A549 (cell line): ENCODE data around the gene TMEM161A. TPM values are rescaled to one million over a fixed set of nuclear protein-coding genes. Genes with fewer than 3 reads are reported as not detected.

Experiments
- ATAC-seq, 2 experiments: fragments of 200-7000 bp in 1 of 2; fragments of >200 bp in 1 of 2; cut with Nextera tagmentation in 1 of 2; cut with Tn5 transposase in 1 of 2; 3 replicates each; pipeline versions ENCODE4 v1.8.0 to v1.9.1; 2018 to 2020; ENCODE audit warnings: mild to moderate bottlenecking in 1 of 2, moderate library complexity in 1 of 2
- CTCF ChIA-PET: fragments of 300-600 bp; sonication (Branson Sonifier 250); formaldehyde crosslinking; extraction: SDS; loops from one replicate; lab custom pipeline; 2021; ENCODE audit warnings: antibody characterized with exemption, inconsistent platforms; lab: Yijun Ruan, JAX
- POLR2A ChIA-PET: fragments of 350-600 bp; formaldehyde crosslinking; extraction: SDS; loops from one replicate; lab custom pipeline; 2021; ENCODE audit warnings: antibody characterized with exemption, inconsistent platforms; lab: Yijun Ruan, JAX
- DNase-seq, 2 experiments: peaks; one replicate each; pipeline versions ENCODE4 v3.0.0 to v3.0.0-alpha.2; 2011 to 2016; ENCODE audit warnings: low read depth in 1 of 2, low spot score in 1 of 2
- FAIRE-seq: peaks from 2 replicates; lab custom pipeline; 2011; peaks lifted over from hg19 to GRCh38; lab: Jason Lieb, UNC
- H3K27ac ChIP-seq, 2 experiments: fragments of >200 bp; sonication (Bioruptor Twin); formaldehyde crosslinking; 3 replicates each; pipeline ENCODE4 v1.5.1; 2016 to 2017
- H3K4me1 ChIP-seq: fragments of >200 bp; sonication (Bioruptor Twin); formaldehyde crosslinking; 3 replicates; pipeline ENCODE4 v1.6.1; 2016
- H3K4me2 ChIP-seq: fragments of >200 bp; sonication (Bioruptor Twin); formaldehyde crosslinking; 3 replicates; pipeline ENCODE4 v1.6.1; 2016
- H3K4me3 ChIP-seq: fragments of >200 bp; sonication (Bioruptor Twin); formaldehyde crosslinking; 3 replicates; pipeline ENCODE4 v1.5.1; 2016
- H3K9me3 ChIP-seq: fragments of >200 bp; sonication (Bioruptor Twin); formaldehyde crosslinking; 3 replicates; pipeline ENCODE4 v1.6.1; 2016
- BHLHE40 ChIP-seq: IDR thresholded peaks from 2 replicates; pipeline ENCODE4 v1.6.1; 2012; ENCODE audit warnings: low read depth, low read length, inconsistent platforms
- CBX2 ChIP-seq: fragments of 200-600 bp; sonication (generic); IDR thresholded peaks from 2 replicates; pipeline ENCODE4 v1.6.1; 2016; ENCODE audit warnings: low read depth, mild to moderate bottlenecking, borderline replicate concordance
- CEBPB ChIP-seq, 2 experiments: fragments of >200 bp in 1 of 2; sonication (Bioruptor Twin) in 1 of 2; formaldehyde crosslinking in 1 of 2; IDR thresholded peaks; 2 replicates each; pipeline ENCODE4 v1.6.1; 2012 to 2016
- CHD2 ChIP-seq: fragments of 150-350 bp; IDR thresholded peaks from 2 replicates; pipeline ENCODE4 v1.6.1; 2014; ENCODE audit warnings: low read length; ENCODE audit not compliant: partially characterized antibody
- CHD4 ChIP-seq: fragments of 200-600 bp; sonication (generic); IDR thresholded peaks from 2 replicates; pipeline ENCODE4 v1.6.1; 2016; ENCODE audit warnings: antibody characterized with exemption, mild to moderate bottlenecking, borderline replicate concordance
- CTCF ChIP-seq: fragments of >200 bp; sonication (Bioruptor Twin); formaldehyde crosslinking; IDR thresholded peaks from 3 replicates; pipeline ENCODE4 v1.5.1; 2016
- EHMT2 ChIP-seq: fragments of 200-600 bp; sonication (generic); IDR thresholded peaks from 2 replicates; pipeline ENCODE4 v1.6.1; 2016; ENCODE audit warnings: antibody characterized with exemption, low read depth, mild to moderate bottlenecking, moderate library complexity
- EP300 ChIP-seq, 2 experiments: fragments of >200 bp; sonication (Bioruptor Twin); formaldehyde crosslinking; IDR thresholded peaks; 2 replicates in 1 of 2; 3 replicates in 1 of 2; pipeline ENCODE4 v1.6.1; 2016 to 2017
- FOSB ChIP-seq: fragments of 250-450 bp; sonication (Bioruptor Pico); IDR thresholded peaks from 2 replicates; pipeline ENCODE4 v1.5.0; 2020; ENCODE audit warnings: mild to moderate bottlenecking, moderate library complexity
- FOSL2 ChIP-seq, 2 experiments: fragments of 450-650 bp in 1 of 2; fragments of >200 bp in 1 of 2; sonication (Bioruptor Twin) in 1 of 2; formaldehyde crosslinking; IDR thresholded peaks; 2 replicates each; pipeline versions ENCODE4 v1.5.0 to v1.6.1; 2016 to 2020; ENCODE audit warnings: mild to moderate bottlenecking in 1 of 2, moderate library complexity in 1 of 2
- HDAC2 ChIP-seq: fragments of 200-600 bp; sonication (generic); IDR thresholded peaks from 2 replicates; pipeline ENCODE4 v1.6.1; 2016
- HEYL ChIP-seq: fragments of 250-450 bp; sonication (Bioruptor Pico); IDR thresholded peaks from 2 replicates; pipeline ENCODE4 v1.8.0; 2021; ENCODE audit warnings: mild to moderate bottlenecking, moderate library complexity
- HMGXB4 ChIP-seq: fragments of 250-450 bp; sonication (Bioruptor Pico); IDR thresholded peaks from 2 replicates; pipeline ENCODE4 v1.5.0; 2021; ENCODE audit warnings: mild to moderate bottlenecking, moderate library complexity, borderline replicate concordance
- JUN ChIP-seq, 2 experiments: fragments of >200 bp; sonication (Bioruptor Twin); formaldehyde crosslinking; IDR thresholded peaks; 2 replicates in 1 of 2; 3 replicates in 1 of 2; pipeline ENCODE4 v1.6.1; 2016 to 2017
- JUNB ChIP-seq: fragments of >200 bp; sonication (Bioruptor Twin); formaldehyde crosslinking; IDR thresholded peaks from 2 replicates; pipeline ENCODE4 v1.6.1; 2016
- KDM5A ChIP-seq: fragments of 200-600 bp; sonication (generic); IDR thresholded peaks from 2 replicates; pipeline ENCODE4 v1.6.1; 2016; ENCODE audit warnings: antibody characterized with exemption, mild to moderate bottlenecking
- MAX ChIP-seq: IDR thresholded peaks from 2 replicates; pipeline ENCODE4 v1.6.1; 2012
- NPAS2 ChIP-seq: fragments of 250-450 bp; sonication (Bioruptor Pico); IDR thresholded peaks from 2 replicates; pipeline ENCODE4 v1.8.0; 2022; ENCODE audit warnings: mild to moderate bottlenecking, moderate library complexity, borderline replicate concordance
- RAD21 ChIP-seq, 2 experiments: fragments of >200 bp in 1 of 2; sonication (Bioruptor Twin) in 1 of 2; formaldehyde crosslinking in 1 of 2; IDR thresholded peaks in 1 of 2; conservative IDR thresholded peaks in 1 of 2; 2 replicates in 1 of 2; 3 replicates in 1 of 2; pipeline ENCODE4 v1.6.1; 2012 to 2018; ENCODE audit warnings: inconsistent platforms in 1 of 2
- SREBF2 ChIP-seq: fragments of 450-650 bp; IDR thresholded peaks from 2 replicates; pipeline ENCODE4 v1.6.1; 2014; ENCODE audit warnings: mild to moderate bottlenecking, moderate library complexity
- TFCP2L1 ChIP-seq: fragments of 250-450 bp; sonication (Bioruptor Pico); IDR thresholded peaks from 2 replicates; pipeline ENCODE4 v1.5.0; 2021; ENCODE audit warnings: mild to moderate bottlenecking
- TP53 ChIP-seq: fragments of 250-450 bp; sonication (Bioruptor Pico); IDR thresholded peaks from 2 replicates; pipeline ENCODE4 v1.5.0; 2021; ENCODE audit warnings: mild to moderate bottlenecking, moderate library complexity
- ZC3H11A ChIP-seq: fragments of 450-650 bp; IDR thresholded peaks from 2 replicates; pipeline ENCODE4 v1.6.1; 2014; ENCODE audit warnings: antibody characterized with exemption, mild to moderate bottlenecking
- ZFP36 ChIP-seq: fragments of 450-650 bp; IDR thresholded peaks from 2 replicates; pipeline ENCODE4 v1.6.1; 2014; ENCODE audit warnings: borderline replicate concordance; ENCODE audit not compliant: partially characterized antibody
- ZSCAN20 ChIP-seq: fragments of 250-450 bp; sonication (Bioruptor Pico); IDR thresholded peaks from 2 replicates; pipeline ENCODE4 v1.8.0; 2022; ENCODE audit warnings: mild to moderate bottlenecking, moderate library complexity
- WGBS: methylation state at CpG from one replicate; pipeline ENCODE4 v1.1.6; 2017; ENCODE audit errors: missing lambda C conversion rate; 5-methylcytosine and 5-hydroxymethylcytosine counted together
- polyA plus RNA-seq, 4 experiments: library from polyadenylated mRNA; depleted of rRNA in 3 of 4; stranded (reverse); fragments of >200 nt; fragmentation: RNase III in 1 of 4; extraction: RNeasy Plus Mini Kit Qiagen cat#74134 plus additional on column Dnase treatment in 1 of 4; gene quantifications; 2 replicates in 3 of 4; 3 replicates in 1 of 4; pipeline ENCODE4 v1.2.3, GENCODE V29; 2011 to 2017
- TF ChIP-seq, protein P1 (sequence below): fragments of 450-650 bp; IDR thresholded peaks from 2 replicates; pipeline ENCODE4 v1.6.1; 2014; ENCODE audit warnings: antibody characterized with exemption
- TF ChIP-seq, protein P2 (sequence below): IDR thresholded peaks from 2 replicates; pipeline ENCODE4 v1.6.1; 2012; ENCODE audit warnings: low read depth, borderline replicate concordance

The TMEM161A gene
- polyA plus RNA-seq, 2 of the 4 experiments (the other 2 are of a cell fraction): 19.3 to 22.1 TPM

GRCh38 chr19:19113040-19113626 lies 25.1 kb downstream of the TMEM161A start:
- no peaks in the 10 kb centered on the region for H3K4me1 ChIP-seq
- ATAC-seq (peak; percentile 44 to 52; a peak in 4 of 6 replicates), FAIRE-seq (no peak), DNase-seq (peak in 1 of 2 experiments; percentile 16)
- no peak overlapping the region for H3K4me3 ChIP-seq
- no peak overlapping the region for H3K4me2 ChIP-seq
- CTCF ChIA-PET: interaction anchor here (1.5 kb wide), 1 partner anchor 59 kb away, joined by 5 read pairs; no protein-coding TSS in a partner anchor
- no peak for TF ChIP-seq CHD2
- no peak for TF ChIP-seq ZFP36
- TF ChIP-seq CEBPB (IDR thresholded peaks at IDR 0.05): no peak
- TF ChIP-seq ZC3H11A: no peak
- no peak for TF ChIP-seq BHLHE40
- no peak for TF ChIP-seq HDAC2
- TF ChIP-seq NPAS2 (CRISPR knock-in tag): no peak
- TF ChIP-seq HEYL (CRISPR knock-in tag): no peak
- TF ChIP-seq FOSB: no peak
- POLR2A ChIA-PET: no interaction called here
- H3K27ac ChIP-seq: no peak overlapping the region
- WGBS: 89% methylated on average over 3 of the region's 7 CpGs
- no peaks in the 10 kb centered on the region for H3K9me3 ChIP-seq

GRCh38 chr19:19111967-19112580 lies 26.2 kb downstream of the TMEM161A start:
- 84% methylated on average over 9 of the region's 9 CpGs for WGBS
- ATAC-seq: no peak
- Histone ChIP-seq H3K4me3 (no peak overlapping the region), H3K9me3 (no peaks in the 10 kb centered on the region), H3K4me2 (no peak overlapping the region), H3K27ac (no peak overlapping the region), H3K4me1 (no peaks in the 10 kb centered on the region)
- no peak for DNase-seq
- CTCF ChIA-PET: interaction anchor here (1.5 kb wide), 1 partner anchor 58 kb away, joined by 5 read pairs; no protein-coding TSS in a partner anchor
- POLR2A ChIA-PET: interaction anchor here (0.5 kb wide), 1 partner anchor 61 kb away, joined by 4 read pairs; no protein-coding TSS in a partner anchor
- no peak for TF ChIP-seq EP300 (IDR thresholded peaks at IDR 0.05)
- TF ChIP-seq RAD21 (conservative IDR thresholded peaks at IDR 0.05 in 1 of 2, IDR thresholded peaks at IDR 0.05 in 1 of 2): no peak
- TF ChIP-seq CTCF: no peak
- no peak for TF ChIP-seq JUNB
- no peak for TF ChIP-seq TFCP2L1
- no peak for TF ChIP-seq CHD4
- no peak for TF ChIP-seq EHMT2
- TF ChIP-seq CBX2: no peak
- TF ChIP-seq HMGXB4 (CRISPR knock-in tag): no peak
- TF ChIP-seq FOSL2 (IDR thresholded peaks at IDR 0.05): no peak
- no peak for TF ChIP-seq FOSL2 (CRISPR knock-in tag; IDR thresholded peaks at IDR 0.05)
- TF ChIP-seq, protein P1, sequence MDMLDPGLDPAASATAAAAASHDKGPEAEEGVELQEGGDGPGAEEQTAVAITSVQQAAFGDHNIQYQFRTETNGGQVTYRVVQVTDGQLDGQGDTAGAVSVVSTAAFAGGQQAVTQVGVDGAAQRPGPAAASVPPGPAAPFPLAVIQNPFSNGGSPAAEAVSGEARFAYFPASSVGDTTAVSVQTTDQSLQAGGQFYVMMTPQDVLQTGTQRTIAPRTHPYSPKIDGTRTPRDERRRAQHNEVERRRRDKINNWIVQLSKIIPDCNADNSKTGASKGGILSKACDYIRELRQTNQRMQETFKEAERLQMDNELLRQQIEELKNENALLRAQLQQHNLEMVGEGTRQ: no peak
- TF ChIP-seq SREBF2: no peak
- no peak for TF ChIP-seq MAX
- no peak for TF ChIP-seq ZSCAN20 (CRISPR knock-in tag)
- TF ChIP-seq TP53: no peak
- no peak for TF ChIP-seq FOSB
- no peak for TF ChIP-seq KDM5A
- TF ChIP-seq JUN (IDR thresholded peaks at IDR 0.05): no peak
- TF ChIP-seq, protein P2, sequence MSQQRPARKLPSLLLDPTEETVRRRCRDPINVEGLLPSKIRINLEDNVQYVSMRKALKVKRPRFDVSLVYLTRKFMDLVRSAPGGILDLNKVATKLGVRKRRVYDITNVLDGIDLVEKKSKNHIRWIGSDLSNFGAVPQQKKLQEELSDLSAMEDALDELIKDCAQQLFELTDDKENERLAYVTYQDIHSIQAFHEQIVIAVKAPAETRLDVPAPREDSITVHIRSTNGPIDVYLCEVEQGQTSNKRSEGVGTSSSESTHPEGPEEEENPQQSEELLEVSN: no peak
- FAIRE-seq: no peak
